Measurements from ENCODE around the gene GARS1.
"Not testable (repeated sequence)": the region's sequence is repeated elsewhere in the genome, so short reads cannot be mapped to it uniquely, and the experiment has no call there.

GARS1 gene, protein sequence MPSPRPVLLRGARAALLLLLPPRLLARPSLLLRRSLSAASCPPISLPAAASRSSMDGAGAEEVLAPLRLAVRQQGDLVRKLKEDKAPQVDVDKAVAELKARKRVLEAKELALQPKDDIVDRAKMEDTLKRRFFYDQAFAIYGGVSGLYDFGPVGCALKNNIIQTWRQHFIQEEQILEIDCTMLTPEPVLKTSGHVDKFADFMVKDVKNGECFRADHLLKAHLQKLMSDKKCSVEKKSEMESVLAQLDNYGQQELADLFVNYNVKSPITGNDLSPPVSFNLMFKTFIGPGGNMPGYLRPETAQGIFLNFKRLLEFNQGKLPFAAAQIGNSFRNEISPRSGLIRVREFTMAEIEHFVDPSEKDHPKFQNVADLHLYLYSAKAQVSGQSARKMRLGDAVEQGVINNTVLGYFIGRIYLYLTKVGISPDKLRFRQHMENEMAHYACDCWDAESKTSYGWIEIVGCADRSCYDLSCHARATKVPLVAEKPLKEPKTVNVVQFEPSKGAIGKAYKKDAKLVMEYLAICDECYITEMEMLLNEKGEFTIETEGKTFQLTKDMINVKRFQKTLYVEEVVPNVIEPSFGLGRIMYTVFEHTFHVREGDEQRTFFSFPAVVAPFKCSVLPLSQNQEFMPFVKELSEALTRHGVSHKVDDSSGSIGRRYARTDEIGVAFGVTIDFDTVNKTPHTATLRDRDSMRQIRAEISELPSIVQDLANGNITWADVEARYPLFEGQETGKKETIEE

DNA sequence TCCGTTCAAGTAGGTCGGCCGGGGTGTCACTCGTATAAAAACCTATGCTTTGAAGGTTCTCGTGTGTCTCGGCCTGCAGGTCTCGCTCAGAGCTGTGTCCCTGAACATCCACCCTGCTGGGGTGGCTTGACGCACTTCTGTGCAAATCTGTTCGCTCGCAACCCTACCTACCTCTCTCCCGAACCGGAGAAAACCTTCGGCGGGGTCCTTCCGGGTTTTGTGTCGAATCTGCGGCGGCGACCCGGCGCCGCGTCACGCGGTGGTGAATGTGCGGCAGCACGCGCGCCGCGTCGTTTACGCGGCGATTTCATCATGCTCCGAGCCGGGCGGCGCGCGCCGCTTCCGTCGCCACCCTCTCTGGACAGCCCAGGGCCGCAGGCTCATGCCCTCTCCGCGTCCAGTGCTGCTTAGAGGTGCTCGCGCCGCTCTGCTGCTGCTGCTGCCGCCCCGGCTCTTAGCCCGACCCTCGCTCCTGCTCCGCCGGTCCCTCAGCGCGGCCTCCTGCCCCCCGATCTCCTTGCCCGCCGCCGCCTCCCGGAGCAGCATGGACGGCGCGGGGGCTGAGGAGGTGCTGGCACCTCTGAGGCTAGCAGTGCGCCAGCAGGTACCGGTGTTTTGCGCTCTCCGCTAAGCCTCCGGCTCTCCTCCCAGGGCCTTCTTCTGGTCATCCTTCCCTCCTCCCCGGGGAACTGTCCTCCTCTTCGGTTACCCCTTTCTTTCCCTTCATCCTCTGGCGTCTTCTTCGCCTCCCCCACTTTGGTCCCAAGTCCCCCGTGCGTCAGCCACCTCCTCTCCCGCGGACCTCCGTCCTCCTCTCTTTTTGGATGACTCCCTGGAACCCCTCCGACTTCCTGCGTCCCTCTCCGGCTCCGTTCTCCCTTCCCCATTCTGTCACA lies at the start of gene GARS1:
TSS of gene GARS1 (plus strand) at position 339 of the 896 bp plus-strand sequence. CDS start at position 383, 44 bp downstream.
- peak; percentile 82 for DNase-seq (ENCODE audit: low spot score)

DNA sequence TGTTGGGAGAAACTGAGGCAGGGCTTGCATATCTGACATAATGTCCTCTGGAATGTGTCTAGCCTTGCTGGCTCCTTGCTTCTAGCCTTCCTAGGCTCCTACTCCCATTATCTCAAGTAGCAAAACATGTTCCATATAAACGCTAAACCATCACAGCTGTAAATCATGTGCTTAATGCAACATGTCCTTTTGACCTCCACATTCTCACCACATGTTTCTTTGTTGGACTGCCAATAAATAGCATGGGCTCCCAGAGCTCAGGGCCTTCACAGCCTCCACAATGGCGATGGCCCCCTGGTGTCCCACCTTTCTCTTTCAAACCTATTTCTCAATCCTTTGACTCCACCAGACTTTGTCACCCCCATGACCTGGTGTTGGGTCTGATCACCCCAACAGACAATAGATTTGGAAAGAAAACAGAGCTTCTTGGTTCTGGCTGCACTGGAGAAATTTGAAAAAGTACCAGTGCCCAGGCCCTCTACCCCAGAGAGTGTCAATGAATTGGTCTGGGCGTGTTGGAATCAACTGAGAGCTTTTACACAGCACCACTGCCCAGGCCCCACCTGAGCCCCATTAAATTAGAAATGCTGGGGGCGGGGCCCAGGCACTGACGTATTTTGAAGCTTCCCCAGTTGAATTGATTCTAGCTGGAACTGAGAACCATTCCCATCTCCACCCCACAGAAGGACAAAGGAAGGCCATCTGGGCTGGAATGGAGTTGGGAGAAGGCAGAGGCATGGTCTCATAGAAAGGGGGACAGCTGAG lies 48.7 kb upstream of the GARS1 start:
- no peak for DNase-seq (ENCODE audit: low spot score)

DNA sequence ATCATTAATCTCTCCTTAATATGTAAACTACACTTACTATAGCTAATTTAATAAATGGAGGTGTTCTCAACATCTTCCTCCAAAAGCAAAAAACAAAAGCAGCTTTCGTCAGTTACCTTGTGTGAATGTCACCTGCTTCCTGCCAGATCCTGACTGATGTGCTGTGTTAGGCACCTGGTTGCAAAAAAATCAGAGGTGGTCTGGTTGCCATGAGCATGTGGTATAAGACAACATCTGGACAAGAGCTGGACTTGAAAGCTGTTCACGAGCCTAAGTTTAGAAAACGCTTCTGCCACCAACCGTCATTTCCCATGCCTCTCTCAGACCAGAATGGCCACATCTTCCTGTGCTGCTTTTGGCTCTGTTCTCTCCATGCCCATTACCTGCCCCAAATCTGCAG lies 48.1 kb upstream of the GARS1 start:
- DNase-seq (ENCODE audit: low spot score): no peak

DNA sequence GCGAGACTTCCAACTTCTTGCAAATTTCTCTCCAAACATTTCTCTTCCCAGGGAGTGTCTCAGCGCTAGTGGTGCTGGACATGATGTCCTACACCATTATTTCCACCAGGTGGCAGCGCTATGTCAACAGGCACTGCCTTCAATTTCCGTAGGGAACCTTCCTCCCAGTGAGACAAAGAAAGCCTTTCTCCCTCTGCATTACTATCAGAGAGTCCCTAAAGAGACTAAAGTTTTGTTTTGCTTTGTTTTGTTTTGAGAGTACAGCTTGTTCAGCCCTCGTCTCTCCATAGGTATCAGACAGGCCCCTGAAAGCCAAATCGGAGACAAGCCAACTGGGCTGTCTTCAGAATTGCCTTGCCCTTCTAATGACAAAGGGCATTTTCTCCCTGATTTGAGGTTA lies 45.8 kb upstream of the GARS1 start:
- DNase-seq (ENCODE audit: low spot score): peak; percentile 21

DNA sequence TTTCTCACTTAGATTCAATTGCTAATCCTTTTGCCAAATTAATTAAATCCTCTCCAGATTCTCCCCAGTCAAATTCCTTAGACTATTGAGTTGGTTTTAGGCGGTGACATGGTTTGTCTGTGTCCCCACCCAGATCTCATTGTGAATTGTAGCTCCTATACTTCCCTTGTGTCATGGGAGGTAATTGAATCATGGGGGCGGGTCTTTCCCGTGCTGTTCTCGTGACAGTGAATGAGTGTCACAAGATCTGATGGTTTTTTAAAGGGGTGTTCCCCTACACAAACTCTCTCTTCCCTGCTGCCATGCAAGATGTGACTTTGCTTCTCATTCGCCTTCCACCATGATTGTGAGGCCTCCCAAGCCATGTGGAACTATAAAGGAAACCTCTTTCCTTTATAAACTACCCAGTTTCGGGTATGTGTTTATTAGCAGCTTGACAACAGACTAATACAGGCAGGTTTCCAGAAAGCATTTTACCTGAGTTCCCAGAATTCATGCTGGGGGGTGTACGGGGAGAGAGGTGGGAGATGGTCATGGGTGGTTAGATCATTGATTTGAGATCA lies 44.7 kb upstream of the GARS1 start:
- no peak for DNase-seq (ENCODE audit: low spot score)

DNA sequence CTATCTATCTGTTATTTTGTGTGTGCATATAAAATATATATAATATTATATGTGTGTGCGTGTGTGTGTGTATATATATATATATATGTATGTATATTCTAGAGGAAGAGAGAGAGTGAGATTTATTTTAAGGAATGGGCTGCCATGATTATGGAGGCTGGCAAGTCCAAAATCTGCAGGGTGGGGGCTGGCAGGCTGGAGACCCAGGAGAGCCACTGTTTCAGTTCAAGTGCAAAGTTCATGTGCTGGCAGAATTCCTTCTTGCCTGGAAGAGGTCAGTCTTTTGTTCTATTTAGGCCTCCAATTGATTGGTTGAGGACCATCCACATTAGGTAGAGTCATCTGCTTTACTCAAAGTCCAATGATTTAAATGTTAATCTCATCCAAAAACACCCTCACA lies 42.3 kb upstream of the GARS1 start:
- DNase-seq (ENCODE audit: low spot score): no peak

DNA sequence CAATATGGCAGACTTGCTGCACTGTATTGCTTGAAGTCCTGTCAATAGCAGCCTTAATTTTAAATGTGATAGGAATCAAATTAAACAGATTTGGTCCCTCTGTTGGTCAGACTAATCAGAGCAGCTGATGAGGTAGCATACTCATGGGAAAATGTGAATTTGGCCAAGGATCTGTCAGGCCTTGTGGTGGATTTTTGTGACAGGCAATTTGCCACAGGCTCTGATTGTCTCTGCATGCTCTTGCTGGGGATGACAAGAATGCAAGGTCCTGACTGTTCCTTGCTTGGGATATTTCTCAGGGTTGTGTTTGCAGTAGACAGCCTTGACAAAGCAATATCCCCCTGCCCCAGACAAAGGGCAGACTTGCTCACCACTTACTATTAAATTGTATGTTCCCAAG lies 41.5 kb upstream of the GARS1 start:
- DNase-seq (ENCODE audit: low spot score): no peak

DNA sequence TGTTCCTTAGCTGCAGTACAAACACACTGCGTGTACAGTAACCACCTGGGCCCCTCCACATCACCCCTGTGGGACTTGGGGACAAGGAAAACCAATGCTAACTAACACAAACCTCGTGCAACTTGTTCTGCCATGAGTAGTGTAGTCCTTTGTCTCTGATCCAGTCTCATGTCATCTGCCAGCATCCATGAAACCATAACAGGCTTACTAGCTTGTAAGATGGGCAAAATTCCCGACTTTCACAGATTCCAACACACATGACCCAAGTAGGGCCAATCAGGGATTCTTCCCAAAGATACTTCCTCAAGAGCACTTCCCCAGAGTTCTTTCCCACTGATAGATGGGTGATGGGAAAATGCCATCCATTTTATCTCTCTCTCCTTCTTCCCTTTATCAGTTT lies 41.1 kb upstream of the GARS1 start:
- no peak for DNase-seq (ENCODE audit: low spot score)

DNA sequence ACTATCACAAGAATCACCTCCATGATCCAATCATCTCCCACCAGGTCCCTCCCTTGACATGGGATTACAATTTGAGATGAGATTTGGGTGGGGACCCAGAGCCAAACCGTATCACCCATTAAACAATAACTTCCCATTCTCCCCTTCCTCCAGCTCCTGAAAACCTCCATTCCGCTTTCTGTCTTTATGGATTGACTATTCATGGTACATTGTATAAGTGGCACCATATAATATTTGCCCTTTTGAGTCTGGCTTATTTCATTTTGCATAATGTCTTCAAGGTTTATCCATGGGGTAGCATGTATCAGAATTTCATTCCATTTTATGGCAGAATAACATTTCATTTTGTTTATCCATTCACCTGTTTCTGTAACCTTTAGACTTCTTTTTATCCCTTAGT lies 39.2 kb upstream of the GARS1 start:
- no peak for DNase-seq (ENCODE audit: low spot score)

DNA sequence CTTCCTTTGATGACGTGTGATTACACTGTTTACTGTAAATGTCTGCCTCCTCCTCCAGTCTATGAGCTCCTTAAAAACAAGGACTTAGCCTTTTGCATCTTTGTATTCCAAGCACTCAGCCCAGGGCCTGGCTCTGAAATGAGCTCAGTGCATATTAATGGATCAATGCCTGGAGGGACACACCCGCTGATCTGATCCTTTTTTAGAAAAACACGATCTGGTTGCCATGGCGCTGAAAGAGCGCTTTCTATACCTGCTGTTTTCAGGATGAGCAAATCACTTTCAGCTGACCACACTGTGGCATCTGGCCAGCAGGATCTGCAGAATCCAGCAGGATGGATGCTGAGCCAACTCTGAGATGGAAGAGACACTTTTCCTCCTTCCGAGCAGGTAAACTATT lies 37.8 kb upstream of the GARS1 start:
- DNase-seq (ENCODE audit: low spot score): no peak

DNA sequence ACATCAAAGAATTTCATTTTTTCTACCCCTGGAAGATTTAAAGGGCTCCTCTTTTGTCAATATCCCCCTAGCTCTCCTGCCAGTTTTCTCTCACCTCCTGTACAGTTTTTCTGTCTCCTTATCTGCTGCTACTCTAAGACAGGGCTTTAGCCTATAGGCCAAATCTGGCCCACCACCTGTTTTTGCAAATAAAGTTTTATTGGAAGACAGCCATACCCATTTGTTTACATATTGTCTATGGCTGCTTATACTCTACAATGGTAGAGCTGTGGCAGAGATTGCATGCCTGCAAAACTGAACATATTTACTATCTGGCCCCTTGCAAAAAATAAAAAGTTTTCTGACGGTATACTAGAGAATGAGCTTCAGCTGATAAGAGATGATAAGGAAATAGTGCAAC lies 37.4 kb upstream of the GARS1 start:
- no peak for DNase-seq (ENCODE audit: low spot score)

DNA sequence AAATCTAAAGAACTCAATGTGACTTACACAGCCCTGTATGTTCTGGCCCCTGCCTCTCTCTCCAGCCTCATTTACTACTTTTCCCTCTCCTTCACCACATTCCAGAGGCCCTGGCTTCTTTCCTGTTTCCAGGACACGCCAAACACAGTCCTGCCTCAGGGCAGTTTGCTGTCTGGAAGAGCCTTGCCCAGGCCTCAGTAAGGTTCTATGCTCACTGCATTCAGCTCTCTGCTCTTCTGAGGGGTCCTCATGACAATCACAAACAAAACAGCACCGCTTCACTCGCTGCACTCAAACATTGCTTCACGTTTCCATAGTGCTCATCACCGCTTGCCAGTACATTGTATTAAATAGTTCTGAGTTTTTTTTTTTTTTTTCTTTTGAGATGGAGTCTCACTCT lies 35.1 kb upstream of the GARS1 start:
- DNase-seq (ENCODE audit: low spot score): no peak

DNA sequence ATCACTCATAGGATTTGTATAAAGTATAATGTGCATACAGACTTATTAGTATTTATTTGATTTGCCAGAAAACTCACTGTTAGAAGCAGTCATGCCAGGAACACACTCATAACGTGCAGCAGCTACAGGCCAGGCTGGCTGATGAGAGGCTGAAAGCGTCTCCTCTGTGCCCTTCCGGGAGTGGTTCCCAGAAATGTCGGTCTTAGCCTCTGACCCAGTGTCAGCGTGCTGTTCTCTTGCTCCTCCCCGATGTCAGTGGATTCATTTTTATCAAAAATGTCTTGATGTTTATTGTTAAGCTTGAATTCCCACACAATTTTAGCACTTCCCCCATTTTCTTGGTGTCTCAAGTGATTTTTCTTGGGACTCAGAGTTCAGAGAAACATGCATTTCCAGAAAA lies 33.3 kb upstream of the GARS1 start:
- no peak for DNase-seq (ENCODE audit: low spot score)

DNA sequence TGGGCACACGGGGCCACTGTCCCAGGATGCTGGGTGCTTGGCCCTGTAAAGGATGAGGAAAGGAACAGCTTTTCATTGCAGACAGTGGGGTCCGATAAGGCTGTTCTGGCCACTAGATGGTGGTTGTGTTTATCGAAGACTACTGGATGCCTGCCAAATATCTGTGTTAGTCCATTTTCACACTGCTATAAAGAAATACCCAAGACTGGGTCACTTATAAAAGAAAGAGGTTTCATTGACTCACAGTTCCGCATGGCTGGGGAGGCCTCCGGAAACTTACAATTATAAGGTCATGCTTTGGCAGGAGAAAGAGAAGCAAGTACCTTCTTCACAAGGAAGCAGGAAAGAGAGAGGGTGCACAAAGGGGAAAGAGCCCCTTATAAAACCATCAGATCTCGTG lies 32.2 kb upstream of the GARS1 start:
- DNase-seq (ENCODE audit: low spot score): no peak

DNA sequence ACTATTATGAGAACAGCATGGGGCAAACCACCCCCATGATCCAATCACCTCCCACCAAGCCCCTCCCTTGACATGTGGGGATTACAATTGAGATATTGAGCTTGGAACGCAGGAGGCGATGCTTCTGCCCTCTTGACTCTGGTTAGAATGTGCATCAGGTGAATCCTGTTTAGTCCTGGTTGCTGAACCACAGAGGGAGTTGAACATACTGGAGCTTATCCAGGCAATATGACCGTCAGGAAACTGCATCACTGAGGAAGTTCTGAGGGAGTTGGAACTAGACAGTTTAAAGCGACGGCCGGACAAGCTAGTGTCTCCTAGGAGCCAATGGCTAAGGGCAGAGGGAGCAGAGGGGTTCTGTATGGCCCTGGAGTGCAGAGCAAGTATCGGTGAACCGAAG lies 31.8 kb upstream of the GARS1 start:
- DNase-seq (ENCODE audit: low spot score): no peak

DNA sequence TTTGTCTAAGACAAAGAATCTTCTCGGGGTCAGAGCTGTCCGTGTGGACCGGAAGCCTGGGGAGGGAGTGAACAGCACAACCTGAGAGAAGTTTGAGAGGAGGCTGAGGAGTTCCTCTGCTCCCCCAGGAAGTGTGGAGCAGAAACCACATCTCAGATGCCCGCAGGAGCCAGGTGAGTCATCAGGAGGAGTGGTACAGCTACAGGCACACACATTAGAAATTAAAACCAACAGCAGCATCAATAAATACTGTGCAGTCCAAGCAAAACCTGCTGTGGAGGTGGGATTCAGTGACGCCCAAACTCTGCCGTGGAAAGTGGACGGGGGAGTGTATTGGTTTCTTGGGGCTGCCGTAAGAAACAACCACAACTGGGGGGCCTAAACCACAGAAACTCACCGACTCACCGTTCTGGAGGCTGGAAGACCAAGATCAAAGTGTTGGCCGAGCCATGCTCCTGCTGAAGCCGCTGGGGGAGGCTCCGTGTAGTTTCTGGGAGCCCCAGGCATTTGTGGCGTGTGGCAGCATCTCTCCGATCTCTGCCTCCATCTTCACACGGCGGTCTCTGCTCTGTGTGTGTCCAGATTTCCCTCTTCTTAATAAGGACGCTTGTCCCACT lies 31.2 kb upstream of the GARS1 start:
- DNase-seq (ENCODE audit: low spot score): no peak

DNA sequence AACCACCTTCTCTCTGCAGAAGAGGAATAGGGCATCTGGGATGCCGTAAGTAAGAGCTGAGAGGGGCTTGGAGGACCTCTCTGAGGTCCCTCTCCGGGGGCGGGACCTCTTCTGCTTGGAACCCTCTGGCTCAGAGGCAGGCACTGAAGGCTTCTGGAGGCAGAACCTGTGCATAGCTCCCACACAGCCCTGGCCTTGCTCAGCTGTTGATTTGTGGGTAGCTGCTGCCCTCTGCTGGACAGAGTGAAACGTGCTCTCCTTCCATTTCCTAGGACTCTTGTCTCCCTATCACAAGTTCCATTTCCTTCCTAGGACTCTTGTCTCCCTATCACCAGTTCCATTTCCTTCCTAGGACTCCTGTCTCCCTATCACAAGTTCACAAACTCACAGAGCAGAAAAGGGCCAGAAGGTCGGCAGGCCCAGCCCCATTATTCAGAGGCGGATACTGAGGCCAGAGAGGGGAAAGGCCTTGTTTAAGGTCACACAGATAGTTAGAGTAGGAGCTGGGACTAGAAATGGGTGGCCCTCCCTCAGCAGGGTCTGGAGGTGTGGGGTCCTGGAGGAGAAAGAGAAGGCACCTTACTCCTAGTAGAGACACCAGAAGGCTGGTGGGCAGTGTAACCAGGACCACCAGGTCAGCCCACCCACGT lies 30.3 kb upstream of the GARS1 start:
- peak; percentile 69 for DNase-seq (ENCODE audit: low spot score)

DNA sequence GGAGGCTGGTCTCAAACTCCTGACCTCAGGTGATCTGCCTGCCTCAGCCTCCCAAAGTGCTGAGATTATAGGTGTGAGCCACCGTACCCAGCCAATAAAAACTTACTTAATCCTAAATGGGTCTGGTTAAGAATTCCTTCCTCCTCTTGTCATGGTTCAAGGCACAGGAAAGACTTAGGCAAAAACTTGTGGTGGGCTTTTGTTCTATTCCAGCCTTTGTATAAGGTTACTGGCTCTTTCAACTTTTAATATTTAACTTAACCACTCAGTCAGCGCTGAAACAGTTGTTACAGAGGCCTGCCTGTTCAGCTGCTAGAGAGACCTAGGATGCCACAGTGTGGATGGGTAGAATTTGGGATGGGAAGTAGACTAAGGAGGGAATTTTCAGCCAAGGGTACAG lies 28.1 kb upstream of the GARS1 start:
- no peak for DNase-seq (ENCODE audit: low spot score)

DNA sequence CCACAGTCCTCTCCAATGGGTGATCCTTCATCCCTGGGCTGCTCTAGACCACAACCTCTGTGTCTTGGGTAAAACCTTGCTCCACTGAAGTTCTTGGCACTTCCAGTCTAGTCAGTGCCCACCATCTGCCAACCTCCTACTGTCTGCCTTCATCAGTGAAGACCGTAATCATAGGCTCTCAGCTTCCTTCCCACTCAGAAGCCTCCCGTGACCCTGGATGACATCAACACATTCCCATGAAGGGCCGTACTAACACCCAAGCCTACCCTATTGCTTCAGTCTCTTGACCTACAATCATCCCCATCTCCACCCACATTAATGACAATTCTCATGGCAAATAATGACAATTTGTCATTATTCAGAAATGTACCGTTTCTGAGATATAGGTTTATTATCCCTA lies 27.6 kb upstream of the GARS1 start:
- no peak for DNase-seq (ENCODE audit: low spot score)

DNA sequence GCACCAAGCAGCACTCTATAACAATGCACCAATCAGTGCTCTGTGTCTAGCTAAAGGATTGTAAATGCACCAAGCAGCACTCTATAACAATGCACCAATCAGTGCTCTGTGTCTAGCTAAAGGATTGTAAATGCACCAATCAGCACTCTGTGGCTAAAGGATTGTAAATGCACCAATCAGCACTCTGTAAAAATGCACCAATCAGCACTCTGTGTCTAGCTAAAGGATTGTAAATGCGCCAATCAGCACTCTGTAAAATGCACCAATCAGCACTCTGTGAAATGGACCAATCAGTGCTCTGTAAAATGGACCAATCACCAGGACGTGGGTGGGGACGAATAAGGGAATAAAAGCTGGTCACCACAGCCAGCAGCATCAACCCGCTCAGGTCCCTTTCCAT lies 24.4 kb upstream of the GARS1 start:
- not testable (repeated sequence) for DNase-seq (ENCODE audit: low spot score)
